ENCODE data around the gene LYZL1.
"Not testable (repeated sequence)": the region's sequence is repeated elsewhere in the genome, so short reads cannot be mapped to it uniquely, and the experiment has no call there.

The LYZL1 gene

DNA sequence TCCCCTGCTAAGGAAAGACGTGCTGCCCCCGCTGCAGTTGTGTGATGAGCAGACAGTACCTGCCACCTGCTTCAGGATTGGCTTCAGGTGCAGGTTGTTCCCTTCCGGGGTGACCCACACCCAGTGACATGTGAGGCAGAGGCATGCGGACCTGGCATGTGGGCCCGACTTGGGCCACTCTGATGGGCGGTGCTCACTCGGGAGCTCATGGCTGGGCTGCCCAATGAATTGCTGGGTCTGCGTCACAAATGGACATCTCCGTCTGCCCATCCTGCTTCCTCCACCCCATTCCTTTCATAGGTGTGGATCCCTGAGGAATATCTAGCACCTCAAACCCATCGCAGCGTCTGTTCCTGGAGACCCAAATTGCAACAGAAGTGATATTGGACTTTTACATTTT is 19.3 kb downstream of the LYZL1 start:
- DNase-seq (ENCODE audit: low read depth), result not testable (repeated sequence)

DNA sequence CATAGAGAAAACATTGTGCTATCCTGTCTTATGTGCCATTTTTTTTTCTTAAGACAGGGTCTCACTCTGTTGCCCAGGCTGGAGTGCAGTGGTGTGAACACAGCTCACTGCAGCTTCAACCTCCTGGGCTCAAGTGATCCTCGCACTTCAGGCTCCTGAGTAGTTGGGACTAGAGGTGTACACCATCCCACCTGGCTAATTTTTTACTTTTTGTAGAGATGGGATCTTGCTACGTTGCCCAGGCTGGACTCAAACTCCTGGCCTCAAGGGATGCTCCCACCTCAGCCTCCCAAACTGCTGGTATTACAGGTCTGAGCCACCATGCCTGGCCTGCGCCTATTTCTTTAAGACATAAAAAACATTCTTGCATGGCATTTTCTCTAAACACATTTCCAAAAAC is 20.6 kb downstream of the LYZL1 start:
- no peak for DNase-seq (ENCODE audit: low read depth)

- not testable (repeated sequence) for DNase-seq (ENCODE audit: low read depth)
Measured at GRCh38 chr10:29310463-29310862, 21.6 kb downstream of the LYZL1 start.

DNA sequence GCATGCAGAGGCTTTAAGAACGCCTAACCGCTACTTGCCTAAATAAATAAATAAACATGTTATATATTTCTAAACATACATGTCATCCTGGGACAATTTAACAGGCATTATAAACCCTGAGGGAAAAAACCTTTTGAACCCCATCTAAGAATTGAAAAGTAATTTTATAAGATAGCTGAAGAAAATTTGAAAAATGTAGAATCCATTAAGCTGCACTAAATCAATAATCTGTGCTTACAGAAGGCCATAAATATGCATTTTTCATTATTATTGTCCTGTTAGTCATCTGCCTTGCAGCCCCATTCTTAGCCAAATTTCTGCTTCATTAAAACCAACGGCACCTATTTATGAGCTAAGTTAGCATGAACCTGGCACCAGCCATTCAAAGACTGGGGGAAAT is 24.2 kb downstream of the LYZL1 start:
- DNase-seq (ENCODE audit: low read depth), result no peak

DNA sequence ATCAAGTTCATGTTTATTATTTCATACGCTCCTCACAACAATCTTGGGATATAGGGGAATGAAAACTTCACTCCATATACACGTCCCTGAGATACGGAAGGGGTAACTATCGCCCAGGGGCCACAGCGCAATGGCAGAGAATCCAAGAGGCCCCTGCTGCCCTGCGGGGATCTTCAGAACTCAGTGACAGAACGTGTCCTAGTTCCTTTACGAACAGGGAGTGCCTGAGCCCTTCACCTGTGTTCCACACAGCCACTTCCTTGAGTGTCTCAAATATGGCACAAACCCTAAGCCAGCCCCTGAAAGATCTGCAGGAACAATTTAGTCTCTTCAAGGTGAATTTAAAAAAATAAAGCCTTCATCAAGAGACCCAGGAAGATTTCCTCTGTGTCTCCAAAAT is 25.9 kb downstream of the LYZL1 start:
- DNase-seq (ENCODE audit: low read depth), result no peak

GRCh38 chr10:29315814-29316213 is 26.9 kb downstream of the LYZL1 start:
- no peak for DNase-seq (ENCODE audit: low read depth)

- no peak for DNase-seq (ENCODE audit: low read depth)
Measured at GRCh38 chr10:29316308-29317026, 27.6 kb downstream of the LYZL1 start.

GRCh38 chr10:29317027-29317420 is 28.2 kb downstream of the LYZL1 start:
- DNase-seq (ENCODE audit: low read depth), result no peak

- DNase-seq (ENCODE audit: low read depth), result no peak
Measured at GRCh38 chr10:29317423-29318021, 28.7 kb downstream of the LYZL1 start.

- not testable (repeated sequence) for DNase-seq (ENCODE audit: low read depth)
Measured at GRCh38 chr10:29318141-29319071, 29.5 kb downstream of the LYZL1 start.

DNA sequence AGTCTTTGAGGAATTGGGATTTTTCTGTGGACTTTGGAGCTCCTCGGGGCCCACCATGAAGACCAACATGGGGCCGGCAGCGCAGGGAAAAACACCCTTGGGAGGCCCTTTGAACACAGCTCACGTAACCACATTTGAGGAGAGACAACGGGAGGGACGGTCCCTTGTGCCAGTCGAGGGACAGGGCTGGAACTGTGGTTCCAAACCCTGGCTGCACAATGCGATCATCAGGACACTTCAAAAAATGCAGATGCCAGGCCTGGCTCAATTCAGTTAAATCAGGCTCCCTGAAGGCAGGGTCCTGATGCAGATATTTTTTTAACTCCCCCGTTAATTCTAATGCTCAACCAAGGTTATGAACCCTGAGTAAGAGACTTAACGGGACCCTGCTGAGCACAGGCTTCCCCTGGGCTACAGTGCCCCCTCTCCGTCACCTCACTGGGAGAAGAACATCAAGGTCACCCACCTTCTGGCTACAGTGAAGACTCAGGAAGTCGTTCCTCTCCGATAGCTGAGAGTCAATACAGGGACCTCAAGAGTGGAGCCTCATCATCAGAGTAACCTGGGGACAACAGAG is 30.4 kb downstream of the LYZL1 start:
- DNase-seq (ENCODE audit: low read depth), result no peak

DNA sequence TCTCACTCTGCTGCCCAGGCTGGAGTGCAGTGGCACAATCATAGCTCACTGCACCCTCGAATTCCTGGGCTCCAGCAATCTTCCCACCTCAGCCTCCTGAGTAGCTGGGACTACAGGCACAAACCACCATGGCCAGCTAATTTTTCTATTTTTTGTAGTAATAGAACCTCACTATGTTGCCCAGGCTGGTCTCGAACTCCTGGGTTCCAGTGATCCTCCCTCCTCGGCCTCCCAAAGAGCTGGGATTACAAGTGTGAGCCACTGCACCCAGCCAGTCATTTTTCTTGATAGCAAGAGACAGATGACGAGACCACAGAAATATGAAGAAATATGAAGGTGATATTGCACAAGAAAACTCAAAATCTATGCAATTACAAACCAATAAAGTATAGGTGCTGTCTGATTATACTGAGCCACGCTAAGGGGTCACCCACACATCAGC is 31.8 kb downstream of the LYZL1 start:
- DNase-seq (ENCODE audit: low read depth), result not testable (repeated sequence)

DNA sequence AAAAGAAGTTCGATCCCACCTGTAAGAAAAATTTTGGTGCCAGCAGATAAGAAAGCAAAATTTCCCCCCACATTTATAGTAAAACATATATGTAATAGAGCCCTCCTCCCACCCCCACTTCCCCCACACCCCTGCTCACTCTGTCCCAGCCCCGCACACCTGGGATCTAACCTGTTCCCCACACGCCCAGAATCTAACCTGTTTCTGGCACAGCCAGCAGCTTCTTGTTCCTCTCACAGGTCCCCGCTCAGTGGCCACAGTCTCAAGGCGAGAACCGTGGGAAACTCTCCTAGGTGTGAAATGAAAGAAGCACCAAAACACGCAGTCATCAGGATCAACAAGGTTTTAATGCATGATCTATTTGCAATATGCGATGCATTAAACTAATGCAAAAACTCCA is 32.8 kb downstream of the LYZL1 start:
- no peak for DNase-seq (ENCODE audit: low read depth)

DNA sequence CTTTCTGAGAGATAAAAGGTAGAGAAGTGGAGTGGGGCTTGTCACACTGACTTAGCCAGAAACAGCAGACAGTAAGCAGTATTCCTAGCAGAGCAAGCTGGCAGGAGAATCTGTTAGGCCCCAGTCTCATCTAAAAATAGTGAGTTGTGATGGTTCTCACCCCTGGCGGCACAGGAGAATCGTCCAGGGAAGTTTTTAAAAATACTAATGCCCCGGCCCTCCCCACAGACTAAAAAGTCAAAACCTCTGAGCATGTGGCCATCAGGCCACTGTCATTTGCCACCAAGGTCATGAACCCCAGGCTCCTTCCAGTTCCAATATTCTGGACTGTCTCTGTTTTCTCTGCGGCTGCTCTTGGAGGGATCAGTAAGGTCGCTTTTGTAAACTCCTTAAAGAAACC is 34.0 kb downstream of the LYZL1 start:
- DNase-seq (ENCODE audit: low read depth), result no peak

- no peak for DNase-seq (ENCODE audit: low read depth)
Measured at GRCh38 chr10:29323367-29323766, 34.5 kb downstream of the LYZL1 start.

GRCh38 chr10:29324220-29324841 is 35.5 kb downstream of the LYZL1 start:
- DNase-seq (ENCODE audit: low read depth), result no peak

- DNase-seq (ENCODE audit: low read depth), result no peak
Measured at GRCh38 chr10:29326299-29326698, 37.4 kb downstream of the LYZL1 start.

DNA sequence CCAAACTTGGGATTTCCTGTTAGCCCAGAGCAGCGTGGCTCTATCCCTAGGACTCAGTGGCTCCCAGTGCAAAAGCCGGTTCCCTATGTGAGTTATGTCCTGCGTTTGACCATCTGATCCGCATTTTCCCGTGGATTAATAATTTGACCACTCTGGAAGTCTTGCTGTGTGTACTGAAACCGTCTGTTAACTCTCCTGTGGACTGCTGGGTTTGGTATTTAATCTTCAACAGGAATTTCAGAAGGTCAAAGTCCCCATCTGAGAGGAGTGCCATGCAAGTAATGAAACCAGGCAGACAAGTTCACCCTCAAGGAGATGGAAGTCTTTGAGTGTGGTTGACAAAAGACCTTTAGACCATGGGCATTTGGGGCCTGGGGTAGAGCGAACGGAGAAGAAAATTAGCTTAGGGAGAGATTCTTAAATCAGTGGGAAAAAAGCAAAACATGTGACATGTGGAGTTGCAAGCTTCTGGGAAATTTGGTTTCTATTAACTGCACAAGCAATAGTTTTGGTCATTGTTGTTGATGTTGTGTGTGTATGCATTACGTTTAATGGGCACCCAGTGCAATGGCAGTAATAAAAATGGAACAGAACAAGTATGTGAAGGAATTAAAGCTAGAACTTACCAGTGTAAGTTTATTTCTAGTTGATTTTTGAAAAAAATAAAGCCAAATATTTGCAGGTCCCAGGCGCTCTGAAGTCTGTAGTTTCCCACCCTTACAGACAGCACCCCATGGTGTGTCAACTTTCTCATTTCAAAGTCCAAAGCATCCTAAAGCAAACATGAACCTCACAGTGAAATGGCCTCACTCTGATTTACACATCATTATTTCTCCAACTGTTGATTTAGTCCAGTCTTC is 38.2 kb downstream of the LYZL1 start:
- no peak for DNase-seq (ENCODE audit: low read depth)

- DNase-seq (ENCODE audit: low read depth), result no peak
Measured at GRCh38 chr10:29327746-29328102, 38.9 kb downstream of the LYZL1 start.

DNA sequence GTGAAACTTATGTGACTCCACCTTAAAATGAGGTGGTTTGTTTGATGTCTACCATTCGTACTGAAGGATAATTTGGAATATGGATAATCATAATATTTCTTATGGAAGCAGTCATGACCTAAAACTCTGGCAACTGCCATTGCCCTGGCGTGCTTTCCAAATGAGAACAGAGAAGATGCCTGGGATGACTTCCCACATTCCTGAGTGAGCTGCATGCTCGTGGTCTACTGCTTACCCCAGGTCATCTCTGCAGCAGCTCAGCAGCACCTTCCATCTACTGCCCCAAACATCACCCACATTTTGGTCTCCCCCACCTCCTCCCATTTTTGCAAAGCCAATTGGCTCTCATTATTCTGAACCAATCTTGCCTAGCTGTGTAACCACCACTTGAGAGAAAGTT is 40.1 kb downstream of the LYZL1 start:
- no peak for DNase-seq (ENCODE audit: low read depth)

DNA sequence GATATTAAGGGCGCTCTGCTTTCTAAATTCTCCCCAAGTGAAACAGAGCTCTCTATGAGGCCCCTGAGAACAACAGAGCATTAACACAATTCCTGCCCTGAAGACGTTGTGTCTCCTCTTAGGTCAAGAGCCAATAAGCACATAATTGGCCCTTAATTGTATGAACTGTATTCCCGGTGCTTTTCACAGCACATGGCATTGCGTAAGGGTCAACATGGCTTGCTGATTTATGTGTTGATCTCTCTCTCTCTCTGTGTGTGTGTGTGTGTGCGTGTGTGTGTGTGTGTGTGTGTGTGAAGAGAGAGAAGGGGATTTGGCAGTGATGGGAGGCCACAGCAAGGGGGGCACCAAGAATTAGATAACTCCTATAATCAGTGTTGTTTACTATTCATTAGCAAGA is 40.5 kb downstream of the LYZL1 start:
- no peak for DNase-seq (ENCODE audit: low read depth)
